Left hindlimb (tissue), 1 donor: ENCODE measurements around the gene LRRC71.
A peak's percentile ranks its signal among the peaks of the same experiment; 100 is the strongest.

Experiments
- DNase-seq: peaks from one replicate; pipeline ENCODE4 v3.0.0-alpha.2; 2018

LRRC71 gene

GRCh38 chr1:156893048-156893953 is 27.1 kb upstream of the LRRC71 start, which contains the start of gene PEAR1:
Gene PEAR1, plus strand, starts transcription at chr1:156893718. Its CDS starts 10,209 bp downstream, at chr1:156903927.
- peak; percentile 87 for DNase-seq

- no peak for DNase-seq
Observed at GRCh38 chr1:156894001-156894400, 26.4 kb upstream of the LRRC71 start.

- DNase-seq: peak; percentile 46
Observed at GRCh38 chr1:156894711-156895454, 25.5 kb upstream of the LRRC71 start.

GRCh38 chr1:156895455-156895812 is 25.0 kb upstream of the LRRC71 start:
- DNase-seq: no peak

GRCh38 chr1:156895927-156896326 is 24.5 kb upstream of the LRRC71 start:
- peak; percentile 25 for DNase-seq

GRCh38 chr1:156896490-156897033 is 23.9 kb upstream of the LRRC71 start:
- DNase-seq: peak; percentile 13

GRCh38 chr1:156897078-156897825 is 23.2 kb upstream of the LRRC71 start:
- peak; percentile 18 for DNase-seq

- peak; percentile 83 for DNase-seq
Observed at GRCh38 chr1:156898161-156898566, 22.3 kb upstream of the LRRC71 start.

GRCh38 chr1:156898971-156899664 is 21.3 kb upstream of the LRRC71 start:
- no peak for DNase-seq

- DNase-seq: no peak
Observed at GRCh38 chr1:156899956-156900718, 20.3 kb upstream of the LRRC71 start.

GRCh38 chr1:156900896-156901589 is 19.4 kb upstream of the LRRC71 start:
- no peak for DNase-seq

- no peak for DNase-seq
Observed at GRCh38 chr1:156901590-156901900, 18.9 kb upstream of the LRRC71 start.

- no peak for DNase-seq
Observed at GRCh38 chr1:156901966-156902915, 18.2 kb upstream of the LRRC71 start.

- DNase-seq: no peak
Observed at GRCh38 chr1:156903328-156904091, 16.9 kb upstream of the LRRC71 start.

GRCh38 chr1:156904187-156904959 is 16.1 kb upstream of the LRRC71 start:
- peak; percentile 23 for DNase-seq

GRCh38 chr1:156905176-156905575 is 15.3 kb upstream of the LRRC71 start:
- DNase-seq: peak; percentile 16

GRCh38 chr1:156905651-156906050 is 14.8 kb upstream of the LRRC71 start:
- no peak for DNase-seq
